ENCODE measurements around the gene CYP46A1. TPM values are rescaled to one million over a fixed set of nuclear protein-coding genes. Genes with fewer than 3 reads are reported as not detected.

Gene CYP46A1
- total and polyA plus RNA-seq, 2 experiments from 2014 or later = 0.47 to 1.7 TPM

- H3K4me1 ChIP-seq (ENCODE audit: insufficient read depth) = peaks cover 10% of the 10 kb centered on the region
- H3K4me3 ChIP-seq = no peak overlapping the region
- no peaks in the 10 kb centered on the region for H3K79me2 ChIP-seq
- no peaks in the 10 kb centered on the region for H3K36me3 ChIP-seq (replicated peaks; ENCODE audit: insufficient read depth, low read depth)
- no peaks in the 10 kb centered on the region for H3K9me3 ChIP-seq (ENCODE audit: low read depth)
- no peak overlapping the region for H2AFZ ChIP-seq
- 86% methylated on average over 8 of the region's 11 CpGs for WGBS (ENCODE audit: low lambda C conversion rate, missing lambda C conversion rate)
- H3K9me2 ChIP-seq (replicated peaks; ENCODE audit: insufficient read depth) = no peaks in the 10 kb centered on the region
- no peak for DNase-seq (ENCODE audit: low spot score)
- H3K27me3 ChIP-seq = no peaks in the 10 kb centered on the region
- no peak for TF ChIP-seq EZH2phosphoT487 (IDR thresholded peaks at IDR 0.05; ENCODE audit: low read depth, severe bottlenecking, unreplicated experiment)
- H3K27ac ChIP-seq = no peak overlapping the region
- no peaks in the 10 kb centered on the region for H4K20me1 ChIP-seq (ENCODE audit: insufficient read depth, poor library complexity, severe bottlenecking)
- H3K4me2 ChIP-seq = no peak overlapping the region
These were observed 40.0 kb upstream of the CYP46A1 start for GRCh38 chr14:99644035-99644587.

GRCh38 chr14:99644723-99645544, 39.2 kb upstream of the CYP46A1 start, which contains the start of gene HHIPL1:
Gene HHIPL1 (plus strand): TSS chr14:99645129. CDS start chr14:99645208, 79 bp downstream.
- H2AFZ ChIP-seq = peak within 1 kb of the TSS; percentile 90
- no peaks in the 10 kb centered on the region for H3K9me3 ChIP-seq (ENCODE audit: low read depth)
- H3K4me1 ChIP-seq (ENCODE audit: insufficient read depth) = peaks cover 10% of the 10 kb centered on the region
- no peaks in the 10 kb centered on the region for H3K79me2 ChIP-seq
- 16% methylated on average over 53 of the region's 91 CpGs for WGBS (ENCODE audit: low lambda C conversion rate, missing lambda C conversion rate)
- no peaks in the 10 kb centered on the region for H3K27me3 ChIP-seq
- peak within 1 kb of the TSS; percentile 13 for H3K4me3 ChIP-seq
- peak within 1 kb of the TSS; percentile 91 for H3K4me2 ChIP-seq
- TF ChIP-seq EZH2 (IDR thresholded peaks at IDR 0.05; ENCODE audit: borderline replicate concordance) (no peak), EZH2phosphoT487 (IDR thresholded peaks at IDR 0.05; ENCODE audit: low read depth, severe bottlenecking, unreplicated experiment) (no peak), CTCF (IDR thresholded peaks at IDR 0.05; ENCODE audit: poor library complexity) (no peak)
- H4K20me1 ChIP-seq (ENCODE audit: insufficient read depth, poor library complexity, severe bottlenecking) = no peaks in the 10 kb centered on the region
- DNase-seq (ENCODE audit: low spot score) = peak; percentile 48
- no peaks in the 10 kb centered on the region for H3K9me2 ChIP-seq (replicated peaks; ENCODE audit: insufficient read depth)
- H3K36me3 ChIP-seq (replicated peaks; ENCODE audit: insufficient read depth, low read depth) = no peaks in the 10 kb centered on the region
- H3K27ac ChIP-seq = no peak within 1 kb of the TSS

DNA sequence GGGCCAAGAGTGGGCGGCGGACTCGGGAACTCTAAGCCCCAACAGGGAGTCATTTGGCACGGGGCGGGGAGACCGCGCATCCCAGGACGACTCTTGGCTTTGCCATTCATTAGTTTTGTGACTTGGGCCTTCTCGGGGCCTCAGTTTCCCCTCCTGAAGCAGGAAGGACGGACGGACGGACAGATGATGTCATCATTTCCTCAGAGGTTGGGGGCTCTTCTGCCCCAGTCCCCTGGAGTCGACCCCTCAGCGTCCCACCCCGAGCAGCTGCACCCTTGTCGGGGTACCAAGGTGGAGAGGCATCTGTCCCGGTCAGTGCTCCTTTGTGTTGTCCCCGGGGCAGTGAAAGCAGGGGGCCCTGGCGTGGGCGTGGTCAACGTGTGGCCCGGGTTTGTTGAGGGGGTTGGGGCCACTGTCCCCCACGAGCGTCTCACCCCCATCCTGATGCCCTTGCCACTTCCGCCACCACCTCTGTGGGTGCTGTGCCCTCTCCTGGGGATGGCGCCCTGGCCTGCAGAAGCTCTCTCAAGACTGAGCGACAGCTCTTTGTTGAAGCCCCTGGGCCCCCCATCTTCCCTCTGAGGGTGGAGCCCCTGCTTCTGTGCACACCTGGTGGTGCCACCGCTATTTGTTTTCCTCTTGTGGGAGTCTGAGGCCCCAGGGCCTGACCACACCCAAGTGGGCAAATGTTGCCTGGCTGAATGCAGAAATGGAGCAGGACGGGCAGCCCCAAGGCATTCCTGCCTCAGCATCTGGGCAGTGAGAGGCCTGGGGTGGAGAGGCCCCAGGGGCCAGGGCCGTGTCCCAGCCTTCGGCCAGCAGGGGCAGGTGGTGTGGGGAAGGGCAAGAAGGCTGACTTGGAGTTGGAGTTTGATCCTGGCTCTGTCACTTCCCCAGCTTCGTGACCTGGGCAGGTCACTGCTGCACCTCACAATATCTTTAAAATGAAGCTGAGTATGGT, 38.3 kb upstream of the CYP46A1 start:
- H3K9me2 ChIP-seq (replicated peaks; ENCODE audit: insufficient read depth) = no peaks in the 10 kb centered on the region
- no peak overlapping the region for H3K27ac ChIP-seq
- no peaks in the 10 kb centered on the region for H3K27me3 ChIP-seq
- H3K4me2 ChIP-seq = peak overlapping the region; percentile 91
- no peaks in the 10 kb centered on the region for H3K79me2 ChIP-seq
- TF ChIP-seq EZH2phosphoT487 (IDR thresholded peaks at IDR 0.05; ENCODE audit: low read depth, severe bottlenecking, unreplicated experiment) (no peak), EZH2 (IDR thresholded peaks at IDR 0.05; ENCODE audit: borderline replicate concordance) (no peak), CTCF (IDR thresholded peaks at IDR 0.05; ENCODE audit: poor library complexity) (no peak)
- H3K4me3 ChIP-seq = peak overlapping the region; percentile 13
- H3K36me3 ChIP-seq (replicated peaks; ENCODE audit: insufficient read depth, low read depth) = no peaks in the 10 kb centered on the region
- H3K9me3 ChIP-seq (ENCODE audit: low read depth) = no peaks in the 10 kb centered on the region
- no peaks in the 10 kb centered on the region for H4K20me1 ChIP-seq (ENCODE audit: insufficient read depth, poor library complexity, severe bottlenecking)
- 90% methylated on average over 20 of the region's 32 CpGs for WGBS (ENCODE audit: low lambda C conversion rate, missing lambda C conversion rate)
- H3K4me1 ChIP-seq (ENCODE audit: insufficient read depth) = peaks cover 10% of the 10 kb centered on the region
- DNase-seq (ENCODE audit: low spot score) = no peak
- H2AFZ ChIP-seq = peak overlapping the region; percentile 90

All from hepatocyte (in vitro differentiated cells).